Measurements from ENCODE around the gene BMP8A. TPM values are rescaled to one million over a fixed set of nuclear protein-coding genes. Genes with fewer than 3 reads are reported as not detected.

The BMP8A gene
- total RNA-seq, 1 experiment from 2014 or later, result 4.1 TPM

- RAD21 ChIA-PET (ENCODE audit: low non-redundant PET in 1 of 2, low total read pairs in 2 of 2, uncharacterized antibody in 2 of 2, unreplicated experiment in 2 of 2), result no interaction called here
- no TSS peak for BruUV-seq (replicated peaks)
- peaks cover 0 to 6% of the 10 kb centered on the region in 2 experiments; a peak in 1 of 4 replicates for H3K4me1 ChIP-seq (ENCODE audit: control insufficient read depth in 1 of 2, insufficient read depth in 2 of 2, low read length in 2 of 2)
- no peak for ATAC-seq
- intact Hi-C loops (cut with micrococcal nuclease), result no loop called here
- peaks cover 79% of the 10 kb centered on the region for H3K79me2 ChIP-seq (ENCODE audit: insufficient read depth, low read length)
- no peak overlapping the region for H3K9ac ChIP-seq (ENCODE audit: low read length)
- TF ChIP-seq POLR2AphosphoS5 (IDR thresholded peaks at IDR 0.05; ENCODE audit: low read depth, low read length), result no peak
- TF ChIP-seq EZH2phosphoT487 (IDR thresholded peaks at IDR 0.05; ENCODE audit: borderline replicate concordance), result no peak
- no peak for TF ChIP-seq FOSL1 (IDR thresholded peaks at IDR 0.05; ENCODE audit: low read depth)
- TF ChIP-seq SRF (IDR thresholded peaks at IDR 0.05; ENCODE audit: low read depth), result no peak
- TF ChIP-seq REST (IDR thresholded peaks at IDR 0.05; ENCODE audit: low read depth), result no peak
- peaks cover 82 to 88% of the 10 kb centered on the region in 2 experiments for H3K36me3 ChIP-seq (ENCODE audit: control insufficient read depth in 1 of 2, insufficient read depth in 2 of 2, low read length in 2 of 2)
- no peak for DNase-seq (ENCODE audit: low read depth, low spot score)
- peaks cover 42% of the 10 kb centered on the region; the same call in 1 of the 2 replicates for H4K20me1 ChIP-seq (ENCODE audit: insufficient read depth)
- CTCF ChIA-PET, result no interaction called here
- no peak overlapping the region for H3K4me2 ChIP-seq (ENCODE audit: low read length)
- H3K27ac ChIP-seq (ENCODE audit: low read depth, low read length), result no peak overlapping the region
- no peak overlapping the region for H2AFZ ChIP-seq (ENCODE audit: low read depth, low read length, poor library complexity, severe bottlenecking)
- no peaks in the 10 kb centered on the region for H3K9me3 ChIP-seq (ENCODE audit: control insufficient read depth in 1 of 2, insufficient read depth in 1 of 2, low read depth in 1 of 2, low read length in 2 of 2)
- no peak overlapping the region for H3K4me3 ChIP-seq (replicated peaks in 1 of 2; ENCODE audit: low read depth in 1 of 2, low read length in 2 of 2)
- no peaks in the 10 kb centered on the region for H3K27me3 ChIP-seq (ENCODE audit: insufficient read depth, low read length)
- POLR2A ChIA-PET, result no interaction called here
- H3K9me2 ChIP-seq (ENCODE audit: insufficient read depth), result no peaks in the 10 kb centered on the region
Observed at GRCh38 chr1:39564340-39564739, 72.9 kb downstream of the BMP8A start.

- peaks cover 88 to 94% of the 10 kb centered on the region in 2 experiments for H3K36me3 ChIP-seq (ENCODE audit: control insufficient read depth in 1 of 2, insufficient read depth in 2 of 2, low read length in 2 of 2)
- BruUV-seq (replicated peaks), result no TSS peak
- TF ChIP-seq REST (IDR thresholded peaks at IDR 0.05; ENCODE audit: low read depth) (no peak), EZH2 (IDR thresholded peaks at IDR 0.05) (no peak), POLR2AphosphoS5 (IDR thresholded peaks at IDR 0.05; ENCODE audit: low read depth, low read length) (no peak), ELF1 (IDR thresholded peaks at IDR 0.05; ENCODE audit: borderline replicate concordance, low read depth) (no peak), ZBTB33 (IDR thresholded peaks at IDR 0.05; ENCODE audit: extremely low read depth, insufficient replicate concordance, low read length) (no peak), TCF7L2 (IDR thresholded peaks at IDR 0.05; ENCODE audit: borderline replicate concordance, extremely low read depth, insufficient read depth, insufficient read length) (no peak), SP1 (IDR thresholded peaks at IDR 0.05; ENCODE audit: low read depth) (no peak)
Observed at GRCh38 chr1:39564941-39565340, 73.5 kb downstream of the BMP8A start.

More at GRCh38 chr1:39564941-39565340, 73.5 kb downstream of the BMP8A start:
- H3K79me2 ChIP-seq (ENCODE audit: insufficient read depth, low read length), result peaks cover 85% of the 10 kb centered on the region
- intact Hi-C loops (cut with micrococcal nuclease), result no loop called here
- CTCF ChIA-PET, result no interaction called here
- H3K27ac ChIP-seq (ENCODE audit: low read depth, low read length), result no peak overlapping the region
- peaks cover 0 to 4% of the 10 kb centered on the region in 2 experiments; a peak in 1 of 4 replicates for H3K4me1 ChIP-seq (ENCODE audit: control insufficient read depth in 1 of 2, insufficient read depth in 2 of 2, low read length in 2 of 2)
- no peak overlapping the region for H3K4me2 ChIP-seq (ENCODE audit: low read length)
- H3K4me3 ChIP-seq (replicated peaks in 1 of 2; ENCODE audit: low read depth in 1 of 2, low read length in 2 of 2), result no peak overlapping the region
- H3K9me2 ChIP-seq (ENCODE audit: insufficient read depth), result no peaks in the 10 kb centered on the region
- POLR2A ChIA-PET, result no interaction called here
- RAD21 ChIA-PET (ENCODE audit: low non-redundant PET in 1 of 2, low total read pairs in 2 of 2, uncharacterized antibody in 2 of 2, unreplicated experiment in 2 of 2), result no interaction called here
- H3K9ac ChIP-seq (ENCODE audit: low read length), result no peak overlapping the region
- no peaks in the 10 kb centered on the region for H3K9me3 ChIP-seq (ENCODE audit: control insufficient read depth in 1 of 2, insufficient read depth in 1 of 2, low read depth in 1 of 2, low read length in 2 of 2)
- DNase-seq (ENCODE audit: low read depth, low spot score) (no peak), ATAC-seq (no peak)
- H2AFZ ChIP-seq (ENCODE audit: low read depth, low read length, poor library complexity, severe bottlenecking), result no peak overlapping the region
- H4K20me1 ChIP-seq (ENCODE audit: insufficient read depth), result peaks cover 46% of the 10 kb centered on the region; the same call in 1 of the 2 replicates
- H3K27me3 ChIP-seq (ENCODE audit: insufficient read depth, low read length), result no peaks in the 10 kb centered on the region

All from HCT116 (cell line).